GM12878 (cell line): ENCODE results near the gene CHST8. TPM values are rescaled to one million over a fixed set of nuclear protein-coding genes. Genes with fewer than 3 reads are reported as not detected.

ENCODE experiments used
- ATAC-seq: fragments of 200-7000 bp; cut with Tn5 transposase; 3 replicates; pipeline ENCODE4 v1.9.1; 2020; ENCODE audit warnings: mild to moderate bottlenecking, moderate library complexity
- BruUV-seq: library from RNA; stranded (reverse); fragments of 400-500 nt; replicated peaks from 2 replicates; lab custom pipeline; 2021; lab: Mats Ljungman, UMichigan
- CTCF ChIA-PET: fragments of 300-600 bp; sonication (Branson Sonifier 250); formaldehyde crosslinking; extraction: SDS; loops from one replicate; lab custom pipeline; 2021; ENCODE audit warnings: inconsistent platforms; lab: Yijun Ruan, JAX
- POLR2A ChIA-PET: fragments of 350-600 bp; formaldehyde crosslinking; extraction: SDS; loops from one replicate; lab custom pipeline; 2021; ENCODE audit warnings: inconsistent platforms; lab: Charles Lee
- RAD21 ChIA-PET: fragments of 300-600 bp; sonication (Branson Sonifier 250); formaldehyde crosslinking; loops from one replicate; lab custom pipeline; 2023; ENCODE audit warnings: antibody characterized with exemption; ENCODE audit not compliant: unreplicated experiment; lab: Charles Lee
- SMC1A ChIA-PET: fragments of 300-600 bp; sonication (Branson Sonifier 250); formaldehyde crosslinking; loops from one replicate; lab custom pipeline; 2023; ENCODE audit not compliant: unreplicated experiment, uncharacterized antibody; lab: Charles Lee
- DNase-seq: peaks from one replicate; pipeline ENCODE4 v3.0.0-alpha.2; 2011; ENCODE audit warnings: low read depth, low spot score
- FAIRE-seq: peaks from 3 replicates; lab custom pipeline; 2011; peaks lifted over from hg19 to GRCh38; lab: Jason Lieb, UNC
- H2AFZ ChIP-seq: 2 replicates; pipeline ENCODE4 v1.6.0; 2011; ENCODE audit warnings: low read depth, low read length, control low read depth; ENCODE audit not compliant: control insufficient read depth
- H3K27ac ChIP-seq: 2 replicates; pipeline ENCODE4 v1.5.1; 2011; ENCODE audit warnings: control low read depth; ENCODE audit not compliant: control insufficient read depth, insufficient read depth
- H3K27me3 ChIP-seq, 2 experiments: replicated peaks in 1 of 2; 2 replicates each; pipeline versions ENCODE4 v1.6.0 to v1.6.1; 2011; ENCODE audit warnings: low read length in 1 of 2; ENCODE audit not compliant: control insufficient read depth in 2 of 2, insufficient read depth in 2 of 2
- H3K36me3 ChIP-seq, 2 experiments: 2 replicates each; pipeline ENCODE4 v1.5.1; 2011; ENCODE audit warnings: low read length in 1 of 2; ENCODE audit not compliant: control insufficient read depth in 2 of 2, insufficient read depth in 2 of 2
- H3K4me1 ChIP-seq: 2 replicates; pipeline ENCODE4 v1.6.1; 2011; ENCODE audit warnings: mild to moderate bottlenecking, low read length, moderate library complexity, mixed read lengths; ENCODE audit not compliant: control insufficient read depth, insufficient read depth
- H3K4me2 ChIP-seq: 2 replicates; pipeline ENCODE4 v1.6.0; 2011; ENCODE audit warnings: control low read depth; ENCODE audit not compliant: control insufficient read depth, insufficient read depth
- H3K4me3 ChIP-seq: fragments of 200-600 bp; sonication (generic); 2 replicates; pipeline ENCODE4 v1.5.1; 2016
- H3K79me2 ChIP-seq: 2 replicates; pipeline ENCODE4 v1.6.0; 2011; ENCODE audit warnings: low read length; ENCODE audit not compliant: control insufficient read depth, insufficient read depth
- H3K9ac ChIP-seq: 2 replicates; pipeline ENCODE4 v1.8.0; 2011; ENCODE audit warnings: low read length, control low read depth, mixed read lengths; ENCODE audit not compliant: control insufficient read depth, insufficient read depth
- H3K9me3 ChIP-seq: replicated peaks from 3 replicates; pipeline ENCODE4 v1.5.1; 2011; ENCODE audit warnings: mild to moderate bottlenecking, low read length; ENCODE audit not compliant: control insufficient read depth, insufficient read depth
- H4K20me1 ChIP-seq: 2 replicates; pipeline ENCODE4 v1.6.0; 2011; ENCODE audit not compliant: control insufficient read depth, insufficient read depth
- EP300 ChIP-seq, 2 experiments: fragments of 150-350 bp in 1 of 2; IDR thresholded peaks; 2 replicates each; pipeline ENCODE4 v1.6.1; 2011 to 2012; ENCODE audit warnings: low read depth in 2 of 2, low read length in 2 of 2, borderline replicate concordance in 1 of 2, improper control_type of control experiment in 1 of 2, inconsistent platforms in 1 of 2; ENCODE audit not compliant: control insufficient read depth in 1 of 2
- ESRRA ChIP-seq: IDR thresholded peaks from 2 replicates; pipeline ENCODE4 v1.6.1; 2012; ENCODE audit warnings: mild to moderate bottlenecking, low read length, improper control_type of control experiment
- ETV6 ChIP-seq, 2 experiments: fragments of 450-650 bp in 1 of 2; IDR thresholded peaks in 1 of 2; conservative IDR thresholded peaks in 1 of 2; 2 replicates each; pipeline ENCODE4 v1.6.1; 2014; ENCODE audit warnings: antibody characterized with exemption in 1 of 2, borderline replicate concordance in 1 of 2, low read depth in 1 of 2, mild to moderate bottlenecking in 1 of 2, moderate library complexity in 1 of 2
- HCFC1 ChIP-seq: fragments of 150-350 bp; IDR thresholded peaks from 2 replicates; pipeline ENCODE4 v1.6.1; 2014; ENCODE audit warnings: low read length
- MAX ChIP-seq: IDR thresholded peaks from 2 replicates; pipeline ENCODE4 v1.6.1; 2012; ENCODE audit warnings: low read depth, low read length, improper control_type of control experiment
- POLR2AphosphoS2 ChIP-seq: IDR thresholded peaks from 2 replicates; pipeline ENCODE4 v1.6.1; 2011; ENCODE audit warnings: low read depth, mild to moderate bottlenecking, low read length, improper control_type of control experiment, moderate library complexity
- RAD51 ChIP-seq: fragments of 450-650 bp; IDR thresholded peaks from 2 replicates; pipeline ENCODE4 v1.6.1; 2016; ENCODE audit warnings: moderate library complexity, mild to moderate bottlenecking, inconsistent platforms
- RUNX3 ChIP-seq: IDR thresholded peaks from 2 replicates; pipeline ENCODE4 v1.6.1; 2012; ENCODE audit warnings: low read length, inconsistent platforms
- SIX5 ChIP-seq: IDR thresholded peaks from 2 replicates; pipeline ENCODE4 v1.6.1; 2011; ENCODE audit warnings: mild to moderate bottlenecking, low read depth, low read length, moderate library complexity; ENCODE audit not compliant: severe bottlenecking
- SMAD5 ChIP-seq: IDR thresholded peaks from 2 replicates; pipeline ENCODE4 v1.6.1; 2016; ENCODE audit warnings: antibody characterized with exemption, low read depth
- SMC3 ChIP-seq: IDR thresholded peaks from 2 replicates; pipeline ENCODE4 v1.6.1; 2011; ENCODE audit warnings: low read length, improper control_type of control experiment, borderline replicate concordance
- SUPT20H ChIP-seq: IDR thresholded peaks from 2 replicates; pipeline ENCODE4 v1.6.1; 2011; ENCODE audit warnings: low read depth, mild to moderate bottlenecking, low read length, moderate library complexity, borderline replicate concordance; ENCODE audit not compliant: control insufficient read depth
- TCF12 ChIP-seq: IDR thresholded peaks from 2 replicates; pipeline ENCODE4 v1.6.1; 2011; ENCODE audit warnings: low read depth, mild to moderate bottlenecking, low read length
- TCF3 ChIP-seq: IDR thresholded peaks from 2 replicates; pipeline ENCODE4 v1.6.1; 2012; ENCODE audit warnings: low read depth, mild to moderate bottlenecking, low read length, borderline replicate concordance; ENCODE audit not compliant: insufficient read depth
- ZNF217 ChIP-seq: fragments of 450-650 bp; IDR thresholded peaks from 2 replicates; pipeline ENCODE4 v1.6.1; 2017; ENCODE audit warnings: antibody characterized with exemption, mild to moderate bottlenecking
- ZZZ3 ChIP-seq: IDR thresholded peaks from 2 replicates; pipeline ENCODE4 v1.6.1; 2011; ENCODE audit warnings: low read depth; ENCODE audit not compliant: control insufficient read depth, insufficient read length
- WGBS: methylation state at CpG from one replicate; pipeline ENCODE4 v1.1.6; 2016; ENCODE audit warnings: low lambda C conversion rate; ENCODE audit not compliant: insufficient replicate concordance, insufficient coverage; ENCODE audit errors: missing lambda C conversion rate; 5-methylcytosine and 5-hydroxymethylcytosine counted together
- in situ Hi-C: fragments of 300-500 bp; cut with MboI; formaldehyde crosslinking; loops from 9 replicates; pipeline ENCODE4 v1.14.3; 2018; ENCODE audit warnings: mixed read lengths
- intact Hi-C: fragments of 100-400 bp; cut with micrococcal nuclease; formaldehyde crosslinking; loops from one replicate; pipeline ENCODE4 v1.14.2; 2022; ENCODE audit not compliant: unreplicated experiment
- polyA plus RNA-seq, 11 experiments: library from polyadenylated mRNA; depleted of rRNA in 4 of 11; unstranded in 6 of 11; stranded (reverse) in 5 of 11; fragments of >200 nt; fragmentation: Nextera tagmentation in 4 of 11; fragmentation: Illumina TruSeq in 1 of 11; extraction: Ambion mirVana in 4 of 11; extraction: Trizol in 1 of 11; gene quantifications; 1 replicate in 1 of 11; 2 replicates in 10 of 11; pipeline versions ENCODE4 v1.2.1 to v1.2.3, GENCODE V29; 2011 to 2016; ENCODE audit warnings: inconsistent platforms in 2 of 11, missing spikeins in 2 of 11, low read depth in 1 of 11
- total RNA-seq, 4 experiments: library from RNA; depleted of rRNA in 3 of 4; stranded (reverse); fragments of >200 nt in 3 of 4; fragmentation: Illumina TruSeq in 1 of 4; extraction: Trizol in 1 of 4; gene quantifications; 2 replicates each; pipeline versions ENCODE4 v1.2.1 to v1.2.3, GENCODE V29; 2013 to 2021
- TF ChIP-seq, protein P1 (sequence below): IDR thresholded peaks from 2 replicates; pipeline ENCODE4 v1.6.1; 2011; ENCODE audit warnings: borderline replicate concordance, low read depth, mild to moderate bottlenecking, moderate library complexity, mixed read lengths, low read length; ENCODE audit not compliant: insufficient read depth; ENCODE audit errors: extremely low read length

The CHST8 gene
- total and polyA plus RNA-seq, 10 of the 15 experiments (the other 5 are each of a cell fraction or from before 2014, with no cell fraction given), result 0.06 TPM; not detected in 9

GRCh38 chr19:33638167-33639034 is 16.6 kb downstream of the CHST8 start:
- CTCF ChIA-PET, result interaction anchor here (0.7 kb wide), 1 partner anchor 1360 kb away, joined by 3 read pairs; no protein-coding TSS in a partner anchor
- SMC1A ChIA-PET, result interaction anchor here (0.6 kb wide), 1 partner anchor 281 kb away, joined by 3 read pairs; no protein-coding TSS in a partner anchor
- FAIRE-seq (no peak), ATAC-seq (no peak), DNase-seq (no peak)
- Histone ChIP-seq H3K36me3 (no peaks in the 10 kb centered on the region), H3K27me3 (no peaks in the 10 kb centered on the region), H4K20me1 (no peaks in the 10 kb centered on the region), H3K79me2 (no peaks in the 10 kb centered on the region)
- 19% methylated on average over 15 of the region's 15 CpGs for WGBS
- intact Hi-C loops, result no loop called here
- TF ChIP-seq, protein P1, sequence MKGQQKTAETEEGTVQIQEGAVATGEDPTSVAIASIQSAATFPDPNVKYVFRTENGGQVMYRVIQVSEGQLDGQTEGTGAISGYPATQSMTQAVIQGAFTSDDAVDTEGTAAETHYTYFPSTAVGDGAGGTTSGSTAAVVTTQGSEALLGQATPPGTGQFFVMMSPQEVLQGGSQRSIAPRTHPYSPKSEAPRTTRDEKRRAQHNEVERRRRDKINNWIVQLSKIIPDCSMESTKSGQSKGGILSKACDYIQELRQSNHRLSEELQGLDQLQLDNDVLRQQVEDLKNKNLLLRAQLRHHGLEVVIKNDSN, result no peak
- TF ChIP-seq RAD51, result no peak
- TF ChIP-seq EP300 (IDR thresholded peaks at IDR 0.05; ENCODE audit: borderline replicate concordance in 1 of 2, control insufficient read depth in 1 of 2, low read depth in 2 of 2, low read length in 2 of 2), result no peak
- TF ChIP-seq MAX, result no peak
- TF ChIP-seq RUNX3, result no peak
- no peak for TF ChIP-seq ESRRA
- no peak for TF ChIP-seq ZNF217
- TF ChIP-seq SMAD5, result no peak
- no peak for TF ChIP-seq ZZZ3
- TF ChIP-seq HCFC1, result no peak
- TF ChIP-seq TCF12, result no peak
- TF ChIP-seq ETV6 (conservative IDR thresholded peaks at IDR 0.05 in 1 of 2, IDR thresholded peaks at IDR 0.05 in 1 of 2; ENCODE audit: borderline replicate concordance in 1 of 2, low read depth in 1 of 2), result no peak
- no peak for TF ChIP-seq TCF3
- no peak for TF ChIP-seq SIX5
- TF ChIP-seq POLR2AphosphoS2, result no peak
- TF ChIP-seq SMC3, result no peak
- TF ChIP-seq SUPT20H, result no peak
- TF ChIP-seq, all 136 proteins: peak for 0
- Histone ChIP-seq H3K4me3 (no peak overlapping the region), H3K9ac (no peak overlapping the region), H3K9me3 (no peaks in the 10 kb centered on the region), H3K4me2 (no peak overlapping the region), H3K4me1 (no peaks in the 10 kb centered on the region), H3K27ac (no peak overlapping the region), H2AFZ (no peak overlapping the region)
- no TSS peak for BruUV-seq
- in situ Hi-C loops, result no loop called here
- ChIA-PET POLR2A (no interaction called here), RAD21 (no interaction called here)
